ENCODE data around the gene PRM3.

Gene PRM3

GRCh38 chr16:11272921-11273720, at the start of gene PRM3:
TSS of gene PRM3 (minus strand) at chr16:11273629. CDS start at chr16:11273595, 34 bp downstream.
- in situ Hi-C loops (cut with MboI; ENCODE audit: low sequenced_read_pairs) = loop anchor here (25.0 kb wide), 1 partner anchor 311 kb away; no protein-coding TSS in a partner anchor

- in situ Hi-C loops (cut with MboI; ENCODE audit: low sequenced_read_pairs) = no loop called here
Observed at GRCh38 chr16:11322823-11323222, 49.4 kb upstream of the PRM3 start.

GRCh38 chr16:11321662-11322061, 48.2 kb upstream of the PRM3 start:
- in situ Hi-C loops (cut with MboI; ENCODE audit: low sequenced_read_pairs) = no loop called here

- in situ Hi-C loops (cut with MboI; ENCODE audit: low sequenced_read_pairs) = no loop called here
Observed at GRCh38 chr16:11320170-11320569, 46.7 kb upstream of the PRM3 start.

GRCh38 chr16:11319529-11320146, 46.2 kb upstream of the PRM3 start:
- in situ Hi-C loops (cut with MboI; ENCODE audit: low sequenced_read_pairs) = no loop called here

- in situ Hi-C loops (cut with MboI; ENCODE audit: low sequenced_read_pairs) = no loop called here
Observed at GRCh38 chr16:11318817-11319216, 45.4 kb upstream of the PRM3 start.

GRCh38 chr16:11316331-11317015, 43.0 kb upstream of the PRM3 start:
- in situ Hi-C loops (cut with MboI; ENCODE audit: low sequenced_read_pairs) = no loop called here

- in situ Hi-C loops (cut with MboI; ENCODE audit: low sequenced_read_pairs) = no loop called here
Observed at GRCh38 chr16:11315510-11315909, 42.1 kb upstream of the PRM3 start.

- in situ Hi-C loops (cut with MboI; ENCODE audit: low sequenced_read_pairs) = no loop called here
Observed at GRCh38 chr16:11314309-11314894, 41.0 kb upstream of the PRM3 start.

GRCh38 chr16:11313493-11314308, 40.3 kb upstream of the PRM3 start:
- in situ Hi-C loops (cut with MboI; ENCODE audit: low sequenced_read_pairs) = no loop called here

- in situ Hi-C loops (cut with MboI; ENCODE audit: low sequenced_read_pairs) = no loop called here
Observed at GRCh38 chr16:11312718-11313492, 39.5 kb upstream of the PRM3 start.

GRCh38 chr16:11310997-11311561, 37.6 kb upstream of the PRM3 start:
- in situ Hi-C loops (cut with MboI; ENCODE audit: low sequenced_read_pairs) = no loop called here

GRCh38 chr16:11310634-11310977, 37.2 kb upstream of the PRM3 start:
- in situ Hi-C loops (cut with MboI; ENCODE audit: low sequenced_read_pairs) = no loop called here

GRCh38 chr16:11309895-11310633, 36.6 kb upstream of the PRM3 start:
- in situ Hi-C loops (cut with MboI; ENCODE audit: low sequenced_read_pairs) = no loop called here

GRCh38 chr16:11308493-11309283, 35.3 kb upstream of the PRM3 start:
- in situ Hi-C loops (cut with MboI; ENCODE audit: low sequenced_read_pairs) = no loop called here

- in situ Hi-C loops (cut with MboI; ENCODE audit: low sequenced_read_pairs) = no loop called here
Observed at GRCh38 chr16:11307639-11308492, 34.4 kb upstream of the PRM3 start.

GRCh38 chr16:11306997-11307638, 33.7 kb upstream of the PRM3 start:
- in situ Hi-C loops (cut with MboI; ENCODE audit: low sequenced_read_pairs) = no loop called here

Measured in HL-60/S4 treated with phorbol 12-myristate 13-acetate at 8.2 ng/mL for 4 days and 3 days (cell line).